T-helper 22 cell (primary cell): ENCODE data around the gene MRC2.
A peak's percentile ranks its signal among the peaks of the same experiment; 100 is the strongest.

Experiments
- DNase-seq: peaks from one replicate; pipeline ENCODE4 v3.0.0-alpha.2; 2020; ENCODE audit warnings: low read depth

MRC2 gene

GRCh38 chr17:62703261-62703775 is 75.8 kb downstream of the MRC2 start:
- no peak for DNase-seq

GRCh38 chr17:62703776-62704380 is 76.4 kb downstream of the MRC2 start:
- peak; percentile 34 for DNase-seq

GRCh38 chr17:62704381-62704971 is 77.0 kb downstream of the MRC2 start:
- no peak for DNase-seq

- DNase-seq = no peak
Observed at GRCh38 chr17:62705156-62705777, 77.8 kb downstream of the MRC2 start.

GRCh38 chr17:62705778-62706597 is 78.5 kb downstream of the MRC2 start:
- no peak for DNase-seq

GRCh38 chr17:62706598-62707424 is 79.3 kb downstream of the MRC2 start:
- no peak for DNase-seq

- no peak for DNase-seq
Observed at GRCh38 chr17:62707425-62707739, 79.9 kb downstream of the MRC2 start.

- no peak for DNase-seq
Observed at GRCh38 chr17:62708587-62708986, 81.1 kb downstream of the MRC2 start.

GRCh38 chr17:62712171-62712581 is 84.7 kb downstream of the MRC2 start:
- no peak for DNase-seq

- DNase-seq = no peak
Observed at GRCh38 chr17:62713086-62713881, 85.8 kb downstream of the MRC2 start.

- no peak for DNase-seq
Observed at GRCh38 chr17:62714016-62714777, 86.7 kb downstream of the MRC2 start.

GRCh38 chr17:62715882-62716390 is 88.5 kb downstream of the MRC2 start:
- no peak for DNase-seq

GRCh38 chr17:62716834-62717588 is 89.5 kb downstream of the MRC2 start:
- DNase-seq = no peak

- no peak for DNase-seq
Observed at GRCh38 chr17:62717589-62717855, 90.1 kb downstream of the MRC2 start.

- no peak for DNase-seq
Observed at GRCh38 chr17:62717889-62718288, 90.4 kb downstream of the MRC2 start.

- no peak for DNase-seq
Observed at GRCh38 chr17:62718429-62718828, 91.0 kb downstream of the MRC2 start.

GRCh38 chr17:62719586-62719985 is 92.1 kb downstream of the MRC2 start:
- DNase-seq = no peak

- no peak for DNase-seq
Observed at GRCh38 chr17:62720126-62720850, 92.8 kb downstream of the MRC2 start.

GRCh38 chr17:62722625-62723024 is 95.2 kb downstream of the MRC2 start:
- DNase-seq = no peak
